ENCODE measurements around the gene SHANK3. TPM values are rescaled to one million over a fixed set of nuclear protein-coding genes. Genes with fewer than 3 reads are reported as not detected.
"Not testable (repeated sequence)": the region's sequence is repeated elsewhere in the genome, so short reads cannot be mapped to it uniquely, and the experiment has no call there.

The SHANK3 gene
- total and polyA plus RNA-seq, 2 donors (not counting 3 experiments of a cell fraction or from before 2014, with no cell fraction given), result 26.1 to 158 TPM

GRCh38 chr22:50653256-50653655, 19.4 kb upstream of the SHANK3 start:
- no TSS peak for BruUV-seq (replicated peaks)
- Histone ChIP-seq H3K4me3 (replicated peaks in 1 of 3; ENCODE audit: insufficient read depth in 1 of 3, low read depth in 1 of 3, low read length in 3 of 3) (no peak overlapping the region), H3K9ac (replicated peaks; ENCODE audit: extremely low read depth, insufficient read depth, low read length) (no peak overlapping the region), H3K79me2 (ENCODE audit: control insufficient read depth, insufficient read depth, low read length) (no peaks in the 10 kb centered on the region), H3K27me3 (ENCODE audit: control insufficient read depth in 2 of 2, insufficient read depth in 2 of 2, low read length in 2 of 2) (no peaks in the 10 kb centered on the region), H3K4me1 (ENCODE audit: control insufficient read depth, extremely low read depth, insufficient read depth, low read length) (peaks cover 29% of the 10 kb centered on the region), H3K36me3 (ENCODE audit: control insufficient read depth in 2 of 2, extremely low read depth in 1 of 2, insufficient read depth in 2 of 2, low read length in 2 of 2) (no peaks in the 10 kb centered on the region), H3K9me1 (replicated peaks; ENCODE audit: control insufficient read depth, extremely low read depth, insufficient read depth, low read length) (no peaks in the 10 kb centered on the region), H4K20me1 (replicated peaks; ENCODE audit: control insufficient read depth, extremely low read depth, insufficient read depth, low read length) (no peaks in the 10 kb centered on the region), H3K4me2 (ENCODE audit: insufficient read depth, low read length) (no peak overlapping the region), H3K27ac (ENCODE audit: insufficient read depth, low read depth, low read length) (no peak overlapping the region), H2AFZ (ENCODE audit: low read depth, low read length) (no peak overlapping the region), H3K9me3 (replicated peaks; ENCODE audit: control insufficient read depth, insufficient read depth, low read length) (no peaks in the 10 kb centered on the region)
- ChIA-PET POLR2A (no interaction called here), CTCF (interaction anchor here (1.5 to 4.1 kb wide), 2 partner anchors 12 to 15 kb away, joined by 3 to 20 read pairs; no protein-coding TSS in a partner anchor)
- no peak for TF ChIP-seq FOS (IDR thresholded peaks at IDR 0.05; ENCODE audit: borderline replicate concordance, insufficient read depth, low read length)
- TF ChIP-seq GATA2 (IDR thresholded peaks at IDR 0.05; ENCODE audit: insufficient read depth, insufficient read length, low read depth, low read length), result no peak
- no peak for TF ChIP-seq MYC (IDR thresholded peaks at IDR 0.05; ENCODE audit: low read depth, low read length)
- TF ChIP-seq POLR2A (IDR thresholded peaks at IDR 0.05; ENCODE audit: low read depth, low read length), result no peak
- no peak for TF ChIP-seq EZH2 (IDR thresholded peaks at IDR 0.05; ENCODE audit: borderline replicate concordance, low read depth, low read length, severe bottlenecking)
- intact Hi-C loops (cut with micrococcal nuclease), result no loop called here
- FAIRE-seq (no peak), DNase-seq (ENCODE audit: low read depth, low spot score) (no peak)
- dilution Hi-C loops (cut with MboI; ENCODE audit: extremely low pct_ligation_motif_present, low sequenced_read_pairs), result no loop called here

GRCh38 chr22:50654664-50655063, 18.0 kb upstream of the SHANK3 start:
- H3K4me2 ChIP-seq (ENCODE audit: insufficient read depth, low read length); H3K79me2 ChIP-seq (ENCODE audit: control insufficient read depth, insufficient read depth, low read length); DNase-seq (ENCODE audit: low read depth, low spot score); H3K9me1 ChIP-seq (replicated peaks; ENCODE audit: control insufficient read depth, extremely low read depth, insufficient read depth, low read length); intact Hi-C loops (cut with micrococcal nuclease); H2AFZ ChIP-seq (ENCODE audit: low read depth, low read length); H3K27me3 ChIP-seq (ENCODE audit: control insufficient read depth in 2 of 2, insufficient read depth in 2 of 2, low read length in 2 of 2); H3K36me3 ChIP-seq (ENCODE audit: control insufficient read depth in 2 of 2, extremely low read depth in 1 of 2, insufficient read depth in 2 of 2, low read length in 2 of 2); dilution Hi-C loops (cut with MboI; ENCODE audit: extremely low pct_ligation_motif_present, low sequenced_read_pairs); H3K27ac ChIP-seq (ENCODE audit: insufficient read depth, low read depth, low read length); H3K9ac ChIP-seq (replicated peaks; ENCODE audit: extremely low read depth, insufficient read depth, low read length); H3K4me3 ChIP-seq (replicated peaks in 1 of 3; ENCODE audit: insufficient read depth in 1 of 3, low read depth in 1 of 3, low read length in 3 of 3); POLR2A ChIA-PET; H3K9me3 ChIP-seq (replicated peaks; ENCODE audit: control insufficient read depth, insufficient read depth, low read length); H4K20me1 ChIP-seq (replicated peaks; ENCODE audit: control insufficient read depth, extremely low read depth, insufficient read depth, low read length); BruUV-seq (replicated peaks); FAIRE-seq: not testable (repeated sequence)
- peaks cover 29% of the 10 kb centered on the region for H3K4me1 ChIP-seq (ENCODE audit: control insufficient read depth, extremely low read depth, insufficient read depth, low read length)
- CTCF ChIA-PET, result interaction anchor here (1.2 to 4.1 kb wide), 3 partner anchors 9 to 14 kb away, joined by 3 to 20 read pairs (median 3); no protein-coding TSS in a partner anchor

All from endothelial cell of umbilical vein (primary cell).